Measurements from ENCODE around the gene PDE3A.

DNA sequence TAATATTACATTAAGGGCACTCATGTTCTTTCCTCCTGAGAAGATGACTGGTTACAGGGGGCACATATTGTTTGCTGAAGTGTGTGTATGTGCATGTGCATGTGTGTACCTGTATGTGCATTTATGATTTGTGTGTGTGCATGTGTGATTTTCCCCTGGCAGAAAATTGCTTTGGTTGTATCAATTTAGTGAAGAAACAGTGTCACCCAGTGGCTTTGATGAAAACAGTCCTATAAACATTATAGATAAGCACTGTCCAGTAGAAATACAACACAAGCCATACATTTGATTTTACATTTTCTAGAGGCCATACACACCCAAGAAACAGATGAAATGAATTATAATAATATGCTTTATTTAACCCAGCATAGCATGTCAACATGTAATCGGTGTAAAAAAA lies 8.6 kb downstream of the PDE3A start:
- TF ChIP-seq GATA2 (IDR thresholded peaks at IDR 0.05; ENCODE audit: low read depth, low read length): no peak
- TF ChIP-seq GATA3 (IDR thresholded peaks at IDR 0.05; ENCODE audit: low read depth, low read length): no peak

All from SH-SY5Y (cell line).